SK-N-SH (cell line): ENCODE data around the gene SCN8A. TPM values are rescaled to one million over a fixed set of nuclear protein-coding genes. Genes with fewer than 3 reads are reported as not detected.

Experiments used
- CTCF ChIA-PET: fragments of 300-600, 350-600 bp; formaldehyde crosslinking; extraction: SDS; loops from one replicate; lab custom pipeline; 2021; lab: Yijun Ruan, JAX
- POLR2A ChIA-PET: fragments of 350-600 bp; sonication (Branson Sonifier 250); formaldehyde crosslinking; extraction: SDS; loops from one replicate; lab custom pipeline; 2020; ENCODE audit warnings: antibody characterized with exemption, inconsistent platforms; lab: Yijun Ruan, JAX
- DNase-seq: peaks from one replicate; pipeline ENCODE4 v3.0.0; 2012
- H2AFZ ChIP-seq: fragments of 200-600 bp; sonication (generic); 2 replicates; pipeline ENCODE4 v1.8.1; 2016; ENCODE audit warnings: antibody characterized with exemption, mild to moderate bottlenecking, low read depth
- H3F3A ChIP-seq: fragments of 200-600 bp; sonication (generic); replicated peaks from 2 replicates; pipeline ENCODE3; 2016; ENCODE audit warnings: antibody characterized with exemption, mild to moderate bottlenecking; ENCODE audit not compliant: insufficient read depth
- H3K27ac ChIP-seq, 2 experiments: fragments of 200-500 bp in 1 of 2; fragments of 200-600 bp in 1 of 2; sonication (Bioruptor generic) in 1 of 2; sonication (generic), shearing (Covaris generic) in 1 of 2; 2 replicates each; pipeline versions ENCODE4 v1.5.1 to v1.6.1; 2014 to 2016; ENCODE audit warnings: low read depth in 2 of 2, inconsistent platforms in 1 of 2, low read length in 1 of 2, mild to moderate bottlenecking in 1 of 2, mixed read lengths in 1 of 2
- H3K27me3 ChIP-seq: fragments of 200-600 bp; sonication (generic), shearing (Covaris generic); 2 replicates; pipeline ENCODE4 v1.6.1; 2016; ENCODE audit warnings: mixed run types; ENCODE audit not compliant: insufficient read depth
- H3K36me3 ChIP-seq, 2 experiments: fragments of 200-500 bp in 1 of 2; fragments of 200-600 bp in 1 of 2; sonication (Bioruptor generic) in 1 of 2; sonication (generic) in 1 of 2; replicated peaks in 1 of 2; 2 replicates each; pipeline versions ENCODE3 to v1.5.1; 2014 to 2016; ENCODE audit warnings: low read length in 1 of 2, mild to moderate bottlenecking in 1 of 2; ENCODE audit not compliant: insufficient read depth in 2 of 2, control insufficient read depth in 1 of 2
- H3K4me1 ChIP-seq, 2 experiments: fragments of 200-500 bp in 1 of 2; fragments of 200-600 bp in 1 of 2; sonication (Bioruptor generic) in 1 of 2; sonication (generic), shearing (Covaris generic) in 1 of 2; 2 replicates each; pipeline versions ENCODE4 v1.5.1 to v1.6.1; 2014 to 2016; ENCODE audit warnings: low read depth in 1 of 2, low read length in 1 of 2, mixed run types in 1 of 2; ENCODE audit not compliant: insufficient read depth in 2 of 2, control insufficient read depth in 1 of 2
- H3K4me2 ChIP-seq: fragments of 200-600 bp; sonication (generic), shearing (Covaris generic); 2 replicates; pipeline ENCODE4 v1.6.1; 2017; ENCODE audit warnings: mixed run types
- H3K4me3 ChIP-seq, 2 experiments: fragments of 200-500 bp in 1 of 2; fragments of 200-600 bp in 1 of 2; sonication (Bioruptor generic) in 1 of 2; sonication (generic), shearing (Covaris generic) in 1 of 2; 2 replicates each; pipeline versions ENCODE4 v1.5.1 to v1.8.1; 2014 to 2016; ENCODE audit warnings: low read depth in 2 of 2, inconsistent platforms in 1 of 2, low read length in 1 of 2, mild to moderate bottlenecking in 1 of 2, mixed read lengths in 1 of 2, moderate library complexity in 1 of 2
- H3K79me2 ChIP-seq: fragments of 200-600 bp; sonication (generic); 2 replicates; pipeline ENCODE4 v1.8.1; 2017; ENCODE audit warnings: mild to moderate bottlenecking; ENCODE audit not compliant: insufficient read depth
- H3K9ac ChIP-seq: fragments of 200-600 bp; sonication (generic); 2 replicates; pipeline ENCODE4 v1.6.1; 2017; ENCODE audit warnings: mixed run types
- H3K9me2 ChIP-seq: fragments of 200-600 bp; sonication (generic); 2 replicates; pipeline ENCODE4 v1.6.1; 2017; ENCODE audit warnings: mixed run types
- H3K9me3 ChIP-seq: fragments of 200-600 bp; sonication (generic); 2 replicates; pipeline ENCODE4 v1.6.1; 2017; ENCODE audit warnings: mixed run types, mild to moderate bottlenecking, moderate library complexity
- H4K20me1 ChIP-seq: fragments of 200-600 bp; sonication (generic); 2 replicates; pipeline ENCODE4 v1.6.1; 2017; ENCODE audit warnings: mild to moderate bottlenecking, mixed run types; ENCODE audit not compliant: insufficient read depth
- FOSL2 ChIP-seq: IDR thresholded peaks from 2 replicates; pipeline ENCODE4 v1.4.0; 2012; ENCODE audit warnings: low read depth, mild to moderate bottlenecking, moderate library complexity, borderline replicate concordance
- FOXM1 ChIP-seq: IDR thresholded peaks from 2 replicates; pipeline ENCODE4 v1.4.0; 2012; ENCODE audit warnings: low read depth, mild to moderate bottlenecking
- JUND ChIP-seq: IDR thresholded peaks from 2 replicates; pipeline ENCODE4 v1.4.0; 2012
- MEF2A ChIP-seq: IDR thresholded peaks from 2 replicates; pipeline ENCODE4 v1.4.0; 2012; ENCODE audit warnings: low read depth, borderline replicate concordance
- NFIC ChIP-seq: IDR thresholded peaks from 2 replicates; pipeline ENCODE4 v1.4.0; 2012; ENCODE audit warnings: borderline replicate concordance
- RXRA ChIP-seq: IDR thresholded peaks from 2 replicates; pipeline ENCODE4 v1.4.0; 2012; ENCODE audit warnings: low read depth, mild to moderate bottlenecking, borderline replicate concordance
- SIN3A ChIP-seq: IDR thresholded peaks from 2 replicates; pipeline ENCODE4 v1.6.1; 2012; ENCODE audit warnings: low read depth, mild to moderate bottlenecking, low read length, moderate library complexity, borderline replicate concordance
- WGBS: methylation state at CpG from one replicate; pipeline ENCODE4 v1.1.6; 2017; ENCODE audit warnings: low lambda C conversion rate; 5-methylcytosine and 5-hydroxymethylcytosine counted together
- polyA plus RNA-seq, 3 experiments: library from polyadenylated mRNA; depleted of rRNA; stranded (reverse); fragments of >200 nt; gene quantifications; 2 replicates each; pipeline ENCODE4 v1.2.3, GENCODE V29; 2012
- TF ChIP-seq, protein P1 (sequence below): fragments of 150-350 bp; IDR thresholded peaks from 2 replicates; pipeline ENCODE4 v1.6.1; 2017; ENCODE audit warnings: antibody characterized with exemption, low read length, low read depth, borderline replicate concordance
- TF ChIP-seq, protein P2 (sequence below): fragments of 200-600 bp; sonication (generic); IDR thresholded peaks from 2 replicates; pipeline ENCODE4 v1.6.1; 2017; ENCODE audit warnings: antibody characterized with exemption, mild to moderate bottlenecking, moderate library complexity
- TF ChIP-seq, protein P3 (sequence below): IDR thresholded peaks from 2 replicates; pipeline ENCODE4; 2012
- TF ChIP-seq, protein P4 (sequence below): IDR thresholded peaks from 2 replicates; pipeline ENCODE4 v1.6.1; 2012; ENCODE audit warnings: mild to moderate bottlenecking, low read depth, low read length, moderate library complexity

The SCN8A gene
- polyA plus RNA-seq, 1 of the 3 experiments (the other 2 are of a cell fraction): 7.1 TPM

DNA sequence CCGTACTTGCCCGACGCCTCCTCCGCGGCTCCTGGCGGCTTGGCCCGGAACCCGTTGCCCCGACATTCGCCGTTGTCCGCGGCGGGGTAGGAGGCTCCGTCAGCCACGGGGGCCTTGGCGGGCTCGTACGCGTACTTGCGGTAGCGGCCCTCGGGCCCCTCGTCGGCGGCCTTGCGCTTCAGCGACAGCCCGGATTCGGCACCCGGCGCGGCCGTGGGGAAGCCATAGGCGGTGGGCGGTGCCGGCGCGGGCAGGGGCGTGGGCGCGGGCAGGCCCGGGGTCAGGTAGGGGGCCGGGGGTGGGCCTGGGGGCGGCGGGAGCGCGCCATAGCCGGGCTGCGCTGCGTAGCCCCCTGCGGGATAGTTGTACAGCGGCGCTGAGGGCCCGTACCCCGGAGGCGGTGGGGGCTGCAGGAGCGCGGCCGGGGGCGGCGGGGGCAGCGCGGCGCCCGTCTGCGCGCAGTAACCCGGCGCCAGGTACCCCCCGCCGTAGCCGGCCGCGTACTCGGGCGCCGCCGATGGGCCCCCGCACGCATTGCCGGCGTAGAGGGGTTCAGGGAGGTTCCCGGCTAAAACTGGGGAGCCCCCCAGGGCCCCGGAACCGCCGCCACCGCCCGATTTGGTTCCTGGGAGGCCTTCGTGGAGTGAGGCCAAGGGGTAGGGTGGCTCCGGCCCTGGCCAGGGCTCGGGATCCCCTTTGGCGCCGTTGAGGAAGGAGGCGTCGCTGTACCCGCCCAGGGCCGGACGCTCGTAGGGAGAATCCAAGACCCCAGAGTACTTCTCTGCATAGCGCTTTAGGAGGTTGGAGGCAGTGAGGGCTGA, 230.6 kb downstream of the SCN8A start:
- no peak overlapping the region for H3K27ac ChIP-seq
- WGBS: 88% methylated on average over 78 of the region's 101 CpGs
- POLR2A ChIA-PET: interaction anchor here (1.3 kb wide), 1 partner anchor 230 kb away, joined by 3 read pairs; the partner anchor contains the start of gene SCN8A
- no peak for DNase-seq
- H3K4me3 ChIP-seq: 0 out of 4 replicates have a peak overlapping the region, but pooled peaks of 1 of the 2 experiments have one; percentile 50
- H3K27me3 ChIP-seq: no peaks in the 10 kb centered on the region
- no peaks in the 10 kb centered on the region for H3K36me3 ChIP-seq
- no peak overlapping the region for H3K4me2 ChIP-seq
- peaks cover 23% of the 10 kb centered on the region for H3F3A ChIP-seq
- CTCF ChIA-PET: interaction anchor here (0.6 to 11.3 kb wide), 14 partner anchors 9 to 539 kb away, joined by 3 to 194 read pairs (median 10); no protein-coding TSS in a partner anchor
- no peak overlapping the region for H2AFZ ChIP-seq
- no peaks in the 10 kb centered on the region for H3K9me3 ChIP-seq
- H3K4me1 ChIP-seq: peaks cover 12 to 23% of the 10 kb centered on the region in 2 experiments; a peak in 3 of 4 replicates
- H4K20me1 ChIP-seq: no peaks in the 10 kb centered on the region
- no peak for TF ChIP-seq SIN3A
- no peak for TF ChIP-seq NFIC
- TF ChIP-seq, protein P1, sequence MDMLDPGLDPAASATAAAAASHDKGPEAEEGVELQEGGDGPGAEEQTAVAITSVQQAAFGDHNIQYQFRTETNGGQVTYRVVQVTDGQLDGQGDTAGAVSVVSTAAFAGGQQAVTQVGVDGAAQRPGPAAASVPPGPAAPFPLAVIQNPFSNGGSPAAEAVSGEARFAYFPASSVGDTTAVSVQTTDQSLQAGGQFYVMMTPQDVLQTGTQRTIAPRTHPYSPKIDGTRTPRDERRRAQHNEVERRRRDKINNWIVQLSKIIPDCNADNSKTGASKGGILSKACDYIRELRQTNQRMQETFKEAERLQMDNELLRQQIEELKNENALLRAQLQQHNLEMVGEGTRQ: no peak
- H3K79me2 ChIP-seq: no peaks in the 10 kb centered on the region
- no peaks in the 10 kb centered on the region for H3K9me2 ChIP-seq
- H3K9ac ChIP-seq: no peak overlapping the region

DNA sequence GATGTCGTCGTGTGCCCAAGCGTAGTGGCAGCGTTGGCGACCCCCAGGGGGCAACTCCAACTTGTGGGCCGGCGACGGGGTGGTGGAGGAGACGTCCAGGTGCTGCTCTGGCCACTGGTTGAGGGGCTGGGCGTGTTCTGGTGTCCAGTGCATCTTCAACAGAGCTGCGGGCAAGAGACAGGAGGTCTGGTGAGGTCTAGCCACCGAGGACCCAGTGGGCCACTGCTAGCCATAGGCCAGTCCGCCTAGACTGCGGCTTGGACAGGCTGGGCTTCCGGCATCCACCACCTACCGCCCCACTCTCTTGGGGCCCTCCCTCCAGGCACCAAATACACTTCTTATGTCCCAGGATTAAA, 231.2 kb downstream of the SCN8A start:
- Histone ChIP-seq H2AFZ (no peak overlapping the region), H3K79me2 (no peaks in the 10 kb centered on the region), H4K20me1 (no peaks in the 10 kb centered on the region), H3K27ac (no peak overlapping the region), H3F3A (peaks cover 23% of the 10 kb centered on the region), H3K9ac (no peak overlapping the region), H3K4me3 (no peak overlapping the region), H3K27me3 (no peaks in the 10 kb centered on the region), H3K36me3 (no peaks in the 10 kb centered on the region), H3K9me2 (no peaks in the 10 kb centered on the region), H3K4me2 (no peak overlapping the region), H3K9me3 (no peaks in the 10 kb centered on the region), H3K4me1 (peaks cover 12 to 27% of the 10 kb centered on the region in 2 experiments; a peak in 3 of 4 replicates)
- no peak for DNase-seq
- 96% methylated on average over 13 of the region's 16 CpGs for WGBS
- TF ChIP-seq MEF2A (no peak), FOXM1 (no peak), FOSL2 (no peak), RXRA (no peak), JUND (no peak)
- TF ChIP-seq, protein P1: no peak
- TF ChIP-seq, protein P2, sequence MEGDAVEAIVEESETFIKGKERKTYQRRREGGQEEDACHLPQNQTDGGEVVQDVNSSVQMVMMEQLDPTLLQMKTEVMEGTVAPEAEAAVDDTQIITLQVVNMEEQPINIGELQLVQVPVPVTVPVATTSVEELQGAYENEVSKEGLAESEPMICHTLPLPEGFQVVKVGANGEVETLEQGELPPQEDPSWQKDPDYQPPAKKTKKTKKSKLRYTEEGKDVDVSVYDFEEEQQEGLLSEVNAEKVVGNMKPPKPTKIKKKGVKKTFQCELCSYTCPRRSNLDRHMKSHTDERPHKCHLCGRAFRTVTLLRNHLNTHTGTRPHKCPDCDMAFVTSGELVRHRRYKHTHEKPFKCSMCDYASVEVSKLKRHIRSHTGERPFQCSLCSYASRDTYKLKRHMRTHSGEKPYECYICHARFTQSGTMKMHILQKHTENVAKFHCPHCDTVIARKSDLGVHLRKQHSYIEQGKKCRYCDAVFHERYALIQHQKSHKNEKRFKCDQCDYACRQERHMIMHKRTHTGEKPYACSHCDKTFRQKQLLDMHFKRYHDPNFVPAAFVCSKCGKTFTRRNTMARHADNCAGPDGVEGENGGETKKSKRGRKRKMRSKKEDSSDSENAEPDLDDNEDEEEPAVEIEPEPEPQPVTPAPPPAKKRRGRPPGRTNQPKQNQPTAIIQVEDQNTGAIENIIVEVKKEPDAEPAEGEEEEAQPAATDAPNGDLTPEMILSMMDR: no peak
- TF ChIP-seq, protein P3, sequence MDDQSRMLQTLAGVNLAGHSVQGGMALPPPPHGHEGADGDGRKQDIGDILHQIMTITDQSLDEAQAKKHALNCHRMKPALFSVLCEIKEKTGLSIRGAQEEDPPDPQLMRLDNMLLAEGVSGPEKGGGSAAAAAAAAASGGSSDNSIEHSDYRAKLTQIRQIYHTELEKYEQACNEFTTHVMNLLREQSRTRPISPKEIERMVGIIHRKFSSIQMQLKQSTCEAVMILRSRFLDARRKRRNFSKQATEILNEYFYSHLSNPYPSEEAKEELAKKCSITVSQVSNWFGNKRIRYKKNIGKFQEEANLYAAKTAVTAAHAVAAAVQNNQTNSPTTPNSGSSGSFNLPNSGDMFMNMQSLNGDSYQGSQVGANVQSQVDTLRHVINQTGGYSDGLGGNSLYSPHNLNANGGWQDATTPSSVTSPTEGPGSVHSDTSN: no peak
- TF ChIP-seq, protein P4, sequence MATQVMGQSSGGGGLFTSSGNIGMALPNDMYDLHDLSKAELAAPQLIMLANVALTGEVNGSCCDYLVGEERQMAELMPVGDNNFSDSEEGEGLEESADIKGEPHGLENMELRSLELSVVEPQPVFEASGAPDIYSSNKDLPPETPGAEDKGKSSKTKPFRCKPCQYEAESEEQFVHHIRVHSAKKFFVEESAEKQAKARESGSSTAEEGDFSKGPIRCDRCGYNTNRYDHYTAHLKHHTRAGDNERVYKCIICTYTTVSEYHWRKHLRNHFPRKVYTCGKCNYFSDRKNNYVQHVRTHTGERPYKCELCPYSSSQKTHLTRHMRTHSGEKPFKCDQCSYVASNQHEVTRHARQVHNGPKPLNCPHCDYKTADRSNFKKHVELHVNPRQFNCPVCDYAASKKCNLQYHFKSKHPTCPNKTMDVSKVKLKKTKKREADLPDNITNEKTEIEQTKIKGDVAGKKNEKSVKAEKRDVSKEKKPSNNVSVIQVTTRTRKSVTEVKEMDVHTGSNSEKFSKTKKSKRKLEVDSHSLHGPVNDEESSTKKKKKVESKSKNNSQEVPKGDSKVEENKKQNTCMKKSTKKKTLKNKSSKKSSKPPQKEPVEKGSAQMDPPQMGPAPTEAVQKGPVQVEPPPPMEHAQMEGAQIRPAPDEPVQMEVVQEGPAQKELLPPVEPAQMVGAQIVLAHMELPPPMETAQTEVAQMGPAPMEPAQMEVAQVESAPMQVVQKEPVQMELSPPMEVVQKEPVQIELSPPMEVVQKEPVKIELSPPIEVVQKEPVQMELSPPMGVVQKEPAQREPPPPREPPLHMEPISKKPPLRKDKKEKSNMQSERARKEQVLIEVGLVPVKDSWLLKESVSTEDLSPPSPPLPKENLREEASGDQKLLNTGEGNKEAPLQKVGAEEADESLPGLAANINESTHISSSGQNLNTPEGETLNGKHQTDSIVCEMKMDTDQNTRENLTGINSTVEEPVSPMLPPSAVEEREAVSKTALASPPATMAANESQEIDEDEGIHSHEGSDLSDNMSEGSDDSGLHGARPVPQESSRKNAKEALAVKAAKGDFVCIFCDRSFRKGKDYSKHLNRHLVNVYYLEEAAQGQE: no peak
- ChIA-PET CTCF (interaction anchor here (2.6 to 4.9 kb wide), 2 partner anchors 51 to 401 kb away, joined by 15 to 46 read pairs; no protein-coding TSS in a partner anchor), POLR2A (no interaction called here)
